Upper lobe of right lung (tissue), 1 donor: Measurements from ENCODE around the gene EIPR1. TPM values are rescaled to one million over a fixed set of nuclear protein-coding genes. Genes with fewer than 3 reads are reported as not detected.

Experiments
- ATAC-seq: fragments of 200-7000 bp; cut with Tn5 transposase; one replicate; pipeline ENCODE4 v1.9.1; 2020; ENCODE audit warnings: mild to moderate bottlenecking, moderate library complexity
- DNase-seq: peaks from one replicate; pipeline ENCODE4 v3.0.0-alpha.2; 2020
- H3K27ac ChIP-seq: fragments of 200-600 bp; one replicate; pipeline ENCODE4 v1.8.0; 2022
- H3K27me3 ChIP-seq: fragments of 200-600 bp; one replicate; pipeline ENCODE4 v1.8.0; 2022; ENCODE audit warnings: mild to moderate bottlenecking
- H3K36me3 ChIP-seq: fragments of 200-600 bp; one replicate; pipeline ENCODE4 v1.8.0; 2022
- H3K4me1 ChIP-seq: fragments of 200-600 bp; one replicate; pipeline ENCODE4 v1.8.0; 2022
- H3K4me3 ChIP-seq: fragments of 200-600 bp; one replicate; pipeline ENCODE4 v1.8.0; 2022; ENCODE audit warnings: mild to moderate bottlenecking
- H3K9me3 ChIP-seq: fragments of 200-600 bp; one replicate; pipeline ENCODE4 v1.8.0; 2022
- intact Hi-C: fragments of 100-400 bp; cut with DNase I; formaldehyde crosslinking; loops from one replicate; pipeline ENCODE4 v1.11.0; 2022
- total RNA-seq: library from RNA; stranded (reverse); fragmentation: NEBNext Ultra II Directional; extraction: Animal tissue kit (Norgen Biotek cat#: 25700); gene quantifications from one replicate; pipeline ENCODE4 v1.2.1, GENCODE V29; 2021
- TF ChIP-seq, protein P1 (sequence below): fragments of 200-600 bp; IDR thresholded peaks from one replicate; pipeline ENCODE4 v1.8.0; 2022; ENCODE audit warnings: antibody characterized with exemption
- donor health status: DM: no; HTN: yes; CAD: no; lungs with severe emphysema.

The EIPR1 gene
- total RNA-seq, 1 donor from 2014 or later = 16.6 TPM

DNA sequence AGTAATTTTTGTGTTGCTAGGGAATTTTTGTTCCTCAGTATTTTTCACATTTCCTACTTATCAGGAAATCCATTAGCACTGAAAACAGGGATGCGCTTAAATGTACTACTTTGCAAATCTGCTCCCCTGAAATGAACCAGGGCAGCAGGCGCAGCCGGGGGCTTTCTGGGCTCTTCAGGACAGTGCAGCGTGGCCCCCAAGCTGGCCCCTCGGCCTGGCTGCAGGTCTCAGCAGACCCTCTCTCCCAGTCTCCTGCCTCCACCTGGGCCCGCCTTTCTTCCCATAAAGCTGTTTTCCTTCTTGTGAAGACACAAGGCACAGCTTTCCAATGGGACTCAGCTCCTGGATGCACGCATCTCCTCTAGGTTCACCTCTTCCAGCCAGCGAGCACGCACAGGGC, 35.3 kb downstream of the EIPR1 start:
- no peak for ATAC-seq
- Histone ChIP-seq H3K27ac (no peak overlapping the region), H3K4me1 (no peaks in the 10 kb centered on the region), H3K27me3 (no peaks in the 10 kb centered on the region), H3K9me3 (no peaks in the 10 kb centered on the region), H3K36me3 (no peaks in the 10 kb centered on the region), H3K4me3 (no peak overlapping the region)
- TF ChIP-seq, protein P1, sequence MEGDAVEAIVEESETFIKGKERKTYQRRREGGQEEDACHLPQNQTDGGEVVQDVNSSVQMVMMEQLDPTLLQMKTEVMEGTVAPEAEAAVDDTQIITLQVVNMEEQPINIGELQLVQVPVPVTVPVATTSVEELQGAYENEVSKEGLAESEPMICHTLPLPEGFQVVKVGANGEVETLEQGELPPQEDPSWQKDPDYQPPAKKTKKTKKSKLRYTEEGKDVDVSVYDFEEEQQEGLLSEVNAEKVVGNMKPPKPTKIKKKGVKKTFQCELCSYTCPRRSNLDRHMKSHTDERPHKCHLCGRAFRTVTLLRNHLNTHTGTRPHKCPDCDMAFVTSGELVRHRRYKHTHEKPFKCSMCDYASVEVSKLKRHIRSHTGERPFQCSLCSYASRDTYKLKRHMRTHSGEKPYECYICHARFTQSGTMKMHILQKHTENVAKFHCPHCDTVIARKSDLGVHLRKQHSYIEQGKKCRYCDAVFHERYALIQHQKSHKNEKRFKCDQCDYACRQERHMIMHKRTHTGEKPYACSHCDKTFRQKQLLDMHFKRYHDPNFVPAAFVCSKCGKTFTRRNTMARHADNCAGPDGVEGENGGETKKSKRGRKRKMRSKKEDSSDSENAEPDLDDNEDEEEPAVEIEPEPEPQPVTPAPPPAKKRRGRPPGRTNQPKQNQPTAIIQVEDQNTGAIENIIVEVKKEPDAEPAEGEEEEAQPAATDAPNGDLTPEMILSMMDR = no peak
- intact Hi-C loops = no loop called here
- DNase-seq = peak; percentile 41

DNA sequence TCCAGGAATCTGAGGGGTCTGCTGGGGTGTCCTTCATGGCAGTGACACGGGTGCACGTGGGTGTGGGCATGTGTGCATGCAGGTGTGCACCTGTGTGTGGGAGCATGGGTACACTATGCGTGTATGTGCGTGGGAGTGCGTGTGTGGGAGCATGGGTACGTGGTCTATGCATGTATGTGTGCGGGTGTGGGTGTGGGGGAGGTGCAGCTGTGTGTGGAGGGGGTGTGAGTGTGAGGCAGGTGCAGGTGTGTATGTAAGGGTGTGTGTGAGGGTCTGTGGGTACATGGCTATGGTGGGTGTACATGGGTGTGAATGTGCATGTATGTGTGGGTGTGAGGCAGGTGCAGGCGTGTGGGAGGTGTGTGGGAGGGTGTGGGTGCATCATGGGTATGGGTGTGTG, 36.3 kb downstream of the EIPR1 start:
- DNase-seq = peak; percentile 46
- intact Hi-C loops = no loop called here
- peak; percentile 43 for ATAC-seq

DNA sequence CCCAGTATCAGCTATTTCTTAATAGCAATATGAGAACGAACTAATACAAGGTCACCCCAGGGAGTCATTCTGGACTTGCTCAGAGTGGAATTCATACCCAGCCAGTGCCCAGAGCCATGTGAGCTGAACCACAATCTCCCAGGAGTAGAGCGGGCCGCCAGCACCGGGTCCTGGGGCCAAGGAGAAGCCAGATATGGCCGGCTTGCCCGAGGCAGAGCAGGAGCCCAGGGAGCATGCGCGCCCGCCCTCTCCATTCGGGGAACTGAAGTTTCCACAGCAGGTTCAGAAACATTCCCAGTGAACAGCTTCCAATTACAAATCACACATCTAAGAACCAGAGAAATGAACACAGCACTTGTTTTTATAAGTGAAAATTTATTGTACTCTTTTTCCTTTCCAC, 37.5 kb downstream of the EIPR1 start:
- peak; percentile 34 for DNase-seq
- ATAC-seq = no peak
- no peak overlapping the region for H3K27ac ChIP-seq

More for the DNA sequence above, 36.3 kb downstream of the EIPR1 start:
- Histone ChIP-seq H3K36me3 (no peaks in the 10 kb centered on the region), H3K9me3 (no peaks in the 10 kb centered on the region), H3K27me3 (no peaks in the 10 kb centered on the region), H3K4me3 (no peak overlapping the region), H3K4me1 (no peaks in the 10 kb centered on the region), H3K27ac (no peak overlapping the region)
- TF ChIP-seq, protein P1 = no peak

DNA sequence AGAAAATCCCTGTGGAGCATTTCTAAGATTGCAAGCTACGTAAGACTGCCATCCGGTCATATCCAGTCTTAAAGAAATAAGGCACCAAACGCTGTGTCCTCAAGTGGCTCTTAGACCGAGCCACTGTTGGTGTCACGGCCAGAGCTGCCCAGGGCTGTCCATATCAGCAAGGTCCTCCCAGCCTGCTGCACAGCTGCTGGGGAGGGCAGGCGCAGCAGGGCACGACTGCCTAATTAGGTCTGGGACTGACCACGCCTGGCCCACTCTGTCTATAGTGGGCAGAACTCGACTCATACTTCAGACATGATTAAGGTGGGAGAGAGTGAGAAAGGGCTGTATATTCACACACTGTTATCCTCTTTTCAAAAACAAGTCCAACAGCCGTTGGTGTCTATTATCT, 39.3 kb downstream of the EIPR1 start:
- DNase-seq (no peak), ATAC-seq (no peak)
- H3K36me3 ChIP-seq = peaks cover 9% of the 10 kb centered on the region
- no peaks in the 10 kb centered on the region for H3K4me1 ChIP-seq
- TF ChIP-seq, protein P1 = no peak
- no peak overlapping the region for H3K4me3 ChIP-seq
- intact Hi-C loops = no loop called here
- no peak overlapping the region for H3K27ac ChIP-seq
- no peaks in the 10 kb centered on the region for H3K9me3 ChIP-seq
- H3K27me3 ChIP-seq = no peaks in the 10 kb centered on the region

More for the DNA sequence above, 37.5 kb downstream of the EIPR1 start:
- Histone ChIP-seq H3K27me3 (no peaks in the 10 kb centered on the region), H3K9me3 (no peaks in the 10 kb centered on the region), H3K36me3 (peaks cover 5% of the 10 kb centered on the region), H3K4me3 (no peak overlapping the region), H3K4me1 (no peaks in the 10 kb centered on the region)
- TF ChIP-seq, protein P1 = no peak
- intact Hi-C loops = no loop called here

DNA sequence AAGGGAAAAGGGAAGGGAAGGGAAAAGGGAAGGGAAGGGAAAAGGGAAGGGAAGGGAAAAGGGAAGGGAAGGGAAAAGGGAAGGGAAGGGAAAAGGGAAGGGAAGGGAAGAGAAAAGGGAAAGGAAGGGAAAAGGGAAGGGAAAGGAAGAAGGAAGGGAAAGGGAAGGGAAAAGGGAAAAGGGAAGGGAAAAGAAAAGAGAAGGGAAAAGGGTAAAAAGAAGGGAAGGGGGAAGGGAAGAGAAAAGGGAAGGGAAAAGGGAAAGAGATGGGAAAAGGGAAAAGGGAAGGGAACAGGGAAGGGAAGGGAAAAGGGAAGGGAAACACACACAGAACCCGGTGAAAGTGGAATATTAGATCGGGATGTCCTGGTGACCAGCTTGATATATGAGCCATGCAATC, 40.8 kb downstream of the EIPR1 start:
- Histone ChIP-seq H3K9me3 (no peaks in the 10 kb centered on the region), H3K36me3 (peaks cover 9% of the 10 kb centered on the region), H3K27me3 (no peaks in the 10 kb centered on the region), H3K4me3 (no peak overlapping the region), H3K4me1 (no peaks in the 10 kb centered on the region), H3K27ac (no peak overlapping the region)
- ATAC-seq = no peak
- intact Hi-C loops = no loop called here
- DNase-seq = no peak
- TF ChIP-seq, protein P1 = no peak
